Liver (tissue), 9 donors: ENCODE results near the gene CD226. TPM values are rescaled to one million over a fixed set of nuclear protein-coding genes. Genes with fewer than 3 reads are reported as not detected.

Source experiments
- DNase-seq: peaks from one replicate; pipeline ENCODE4 v3.0.0-alpha.2; 2017; ENCODE audit warnings: low spot score
- H3K27ac ChIP-seq, 2 donors: one replicate each; pipeline ENCODE4 v1.7.0; 2013; ENCODE audit warnings: inconsistent platforms in 2 of 2, low read length in 2 of 2, control low read depth in 1 of 2, low read depth in 1 of 2, mild to moderate bottlenecking in 1 of 2
- H3K27me3 ChIP-seq, 4 donors: one replicate each; pipeline versions ENCODE4 v1.6.1 to v1.7.0; 2013; ENCODE audit warnings: low read length in 3 of 4, inconsistent platforms in 1 of 4, mild to moderate bottlenecking in 1 of 4, moderate library complexity in 1 of 4; ENCODE audit not compliant: control insufficient read depth in 4 of 4, insufficient read depth in 4 of 4
- H3K36me3 ChIP-seq, 4 donors: one replicate each; pipeline versions ENCODE4 v1.6.1 to v1.7.0; 2013; ENCODE audit warnings: low read length in 3 of 4, mild to moderate bottlenecking in 3 of 4, low read depth in 1 of 4, moderate library complexity in 1 of 4; ENCODE audit not compliant: control insufficient read depth in 4 of 4, insufficient read depth in 3 of 4
- H3K4me1 ChIP-seq, 4 donors: one replicate each; pipeline versions ENCODE4 v1.6.1 to v1.7.0; 2013; ENCODE audit warnings: low read length in 3 of 4, mild to moderate bottlenecking in 3 of 4, moderate library complexity in 1 of 4; ENCODE audit not compliant: control insufficient read depth in 4 of 4, insufficient read depth in 4 of 4
- H3K4me3 ChIP-seq, 3 donors: one replicate each; pipeline versions ENCODE4 v1.6.1 to v1.7.0; 2013; ENCODE audit warnings: low read length in 3 of 3, control low read depth in 1 of 3, low read depth in 1 of 3, mild to moderate bottlenecking in 1 of 3
- H3K9ac ChIP-seq, 2 donors: one replicate each; pipeline ENCODE4 v1.7.0; 2013; ENCODE audit warnings: low read length in 2 of 2, mild to moderate bottlenecking in 2 of 2, moderate library complexity in 2 of 2, control low read depth in 1 of 2, low read depth in 1 of 2
- H3K9me3 ChIP-seq, 4 donors: one replicate each; pipeline versions ENCODE4 v1.6.1 to v1.7.0; 2013; ENCODE audit warnings: low read length in 3 of 4; ENCODE audit not compliant: control insufficient read depth in 4 of 4
- GABPA ChIP-seq, 2 donors: IDR thresholded peaks in 1 of 2; conservative IDR thresholded peaks in 1 of 2; 2 replicates each; pipeline ENCODE4 v1.6.1; 2016; ENCODE audit warnings: antibody characterized with exemption in 2 of 2, mild to moderate bottlenecking in 1 of 2, moderate library complexity in 1 of 2
- HNF4A ChIP-seq, 2 donors: conservative IDR thresholded peaks; 2 replicates each; pipeline ENCODE4 v1.6.1; 2016; ENCODE audit warnings: antibody characterized with exemption in 2 of 2, mild to moderate bottlenecking in 2 of 2
- JUND ChIP-seq, 2 donors: IDR thresholded peaks; 2 replicates each; pipeline ENCODE4 v1.6.1; 2016; ENCODE audit warnings: antibody characterized with exemption in 2 of 2
- NR2F2 ChIP-seq: IDR thresholded peaks from 2 replicates; pipeline ENCODE4 v1.6.1; 2016; ENCODE audit warnings: antibody characterized with exemption
- RAD21 ChIP-seq, 2 donors: IDR thresholded peaks; 2 replicates each; pipeline ENCODE4 v1.6.1; 2016; ENCODE audit warnings: antibody characterized with exemption in 2 of 2, mild to moderate bottlenecking in 2 of 2
- RXRA ChIP-seq, 2 donors: IDR thresholded peaks; 2 replicates each; pipeline ENCODE4 v1.6.1; 2017 to 2018; ENCODE audit warnings: antibody characterized with exemption in 2 of 2, mild to moderate bottlenecking in 1 of 2
- SP1 ChIP-seq: IDR thresholded peaks from 2 replicates; pipeline ENCODE4 v1.6.1; 2018; ENCODE audit warnings: antibody characterized with exemption, mild to moderate bottlenecking
- TAF1 ChIP-seq: conservative IDR thresholded peaks from 2 replicates; pipeline ENCODE4 v1.6.1; 2016; ENCODE audit warnings: antibody characterized with exemption, mild to moderate bottlenecking
- YY1 ChIP-seq: IDR thresholded peaks from 2 replicates; pipeline ENCODE4 v1.6.1; 2016; ENCODE audit warnings: antibody characterized with exemption, mild to moderate bottlenecking
- WGBS: extraction: QIAGEN DNeasy Blood & Tissue Kit; methylation state at CpG from one replicate; pipeline ENCODE4 v1.1.7; 2013; 5-methylcytosine and 5-hydroxymethylcytosine counted together
- polyA plus RNA-seq, 2 donors: library from polyadenylated mRNA; stranded (reverse) in 1 of 2; unstranded in 1 of 2; fragments of 200-250 nt in 1 of 2; fragments of >200 nt in 1 of 2; fragmentation: Nextera tagmentation in 1 of 2; extraction: Ambion mirVana in 1 of 2; gene quantifications; one replicate each; pipeline versions ENCODE4 v1.2.1 to v1.2.3, GENCODE V29; 2013 to 2015
- total RNA-seq, 2 donors: library from RNA; depleted of rRNA; stranded (reverse); fragments of >200 nt; gene quantifications; one replicate each; pipeline ENCODE4 v1.2.3, GENCODE V29; 2014
- TF ChIP-seq, protein P1 (sequence below): IDR thresholded peaks from 2 replicates; pipeline ENCODE4 v1.6.1; 2016; ENCODE audit warnings: antibody characterized with exemption
- TF ChIP-seq, protein P2 (sequence below): IDR thresholded peaks from 2 replicates; pipeline ENCODE4 v1.6.1; 2016; ENCODE audit warnings: antibody characterized with exemption
- TF ChIP-seq, protein P3 (sequence below): IDR thresholded peaks from 2 replicates; pipeline ENCODE4 v1.6.1; 2016; ENCODE audit warnings: antibody characterized with exemption, mild to moderate bottlenecking
- TF ChIP-seq, protein P4 (sequence below): fragments of 150-350 bp; IDR thresholded peaks from 2 replicates; pipeline ENCODE4 v1.5.1; 2017; ENCODE audit warnings: improper control_type of control experiment, low read depth, low read length; ENCODE audit not compliant: missing input control
- donor health status: healthy.
- donor health status: healthy.
- donor health status: healthy.
- donor health status: healthy.
- donor health status: healthy.

CD226 gene
- total and polyA plus RNA-seq, 4 donors: 0.50 to 5.2 (median 3.0) TPM

DNA sequence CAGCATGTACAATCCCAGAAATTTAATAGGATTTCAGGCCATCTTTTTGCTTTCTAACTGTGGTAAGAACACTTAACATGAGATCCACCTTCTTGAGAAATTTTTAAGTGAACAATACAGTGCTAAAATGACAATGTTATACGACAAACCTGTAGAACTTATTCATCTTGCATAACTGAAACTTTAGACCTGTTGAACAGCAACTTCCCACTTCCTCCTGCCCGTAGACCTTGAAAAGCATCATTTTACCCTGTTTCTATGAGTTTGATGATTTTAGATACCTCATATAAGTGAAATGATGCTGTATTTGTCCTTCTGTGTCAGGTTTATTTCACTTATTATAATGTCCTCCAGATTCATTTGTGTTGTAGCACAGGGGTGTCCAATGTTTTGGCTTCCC lies 128.2 kb downstream of the CD226 start:
- no peak overlapping the region for H3K27ac ChIP-seq
- H3K9me3 ChIP-seq: peaks cover 0 to 3% (median 0%) of the 10 kb centered on the region in 4 donors
- WGBS: 67% methylated on average over 2 of the region's 2 CpGs
- no peak overlapping the region for H3K9ac ChIP-seq
- no peaks in the 10 kb centered on the region for H3K27me3 ChIP-seq
- H3K36me3 ChIP-seq: no peaks in the 10 kb centered on the region
- TF ChIP-seq, protein P1, sequence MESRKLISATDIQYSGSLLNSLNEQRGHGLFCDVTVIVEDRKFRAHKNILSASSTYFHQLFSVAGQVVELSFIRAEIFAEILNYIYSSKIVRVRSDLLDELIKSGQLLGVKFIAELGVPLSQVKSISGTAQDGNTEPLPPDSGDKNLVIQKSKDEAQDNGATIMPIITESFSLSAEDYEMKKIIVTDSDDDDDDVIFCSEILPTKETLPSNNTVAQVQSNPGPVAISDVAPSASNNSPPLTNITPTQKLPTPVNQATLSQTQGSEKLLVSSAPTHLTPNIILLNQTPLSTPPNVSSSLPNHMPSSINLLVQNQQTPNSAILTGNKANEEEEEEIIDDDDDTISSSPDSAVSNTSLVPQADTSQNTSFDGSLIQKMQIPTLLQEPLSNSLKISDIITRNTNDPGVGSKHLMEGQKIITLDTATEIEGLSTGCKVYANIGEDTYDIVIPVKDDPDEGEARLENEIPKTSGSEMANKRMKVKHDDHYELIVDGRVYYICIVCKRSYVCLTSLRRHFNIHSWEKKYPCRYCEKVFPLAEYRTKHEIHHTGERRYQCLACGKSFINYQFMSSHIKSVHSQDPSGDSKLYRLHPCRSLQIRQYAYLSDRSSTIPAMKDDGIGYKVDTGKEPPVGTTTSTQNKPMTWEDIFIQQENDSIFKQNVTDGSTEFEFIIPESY: no peak
- no peak for TF ChIP-seq JUND (IDR thresholded peaks at IDR 0.05)
- TF ChIP-seq HNF4A (conservative IDR thresholded peaks at IDR 0.05): no peak
- TF ChIP-seq, protein P2, sequence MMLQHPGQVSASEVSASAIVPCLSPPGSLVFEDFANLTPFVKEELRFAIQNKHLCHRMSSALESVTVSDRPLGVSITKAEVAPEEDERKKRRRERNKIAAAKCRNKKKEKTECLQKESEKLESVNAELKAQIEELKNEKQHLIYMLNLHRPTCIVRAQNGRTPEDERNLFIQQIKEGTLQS: no peak
- TF ChIP-seq TAF1: no peak
- no peak for TF ChIP-seq RAD21 (IDR thresholded peaks at IDR 0.05)
- TF ChIP-seq GABPA (IDR thresholded peaks at IDR 0.05 in 1 of 2, conservative IDR thresholded peaks at IDR 0.05 in 1 of 2): no peak
- no peak for TF ChIP-seq RXRA (IDR thresholded peaks at IDR 0.05)
- TF ChIP-seq, protein P3, sequence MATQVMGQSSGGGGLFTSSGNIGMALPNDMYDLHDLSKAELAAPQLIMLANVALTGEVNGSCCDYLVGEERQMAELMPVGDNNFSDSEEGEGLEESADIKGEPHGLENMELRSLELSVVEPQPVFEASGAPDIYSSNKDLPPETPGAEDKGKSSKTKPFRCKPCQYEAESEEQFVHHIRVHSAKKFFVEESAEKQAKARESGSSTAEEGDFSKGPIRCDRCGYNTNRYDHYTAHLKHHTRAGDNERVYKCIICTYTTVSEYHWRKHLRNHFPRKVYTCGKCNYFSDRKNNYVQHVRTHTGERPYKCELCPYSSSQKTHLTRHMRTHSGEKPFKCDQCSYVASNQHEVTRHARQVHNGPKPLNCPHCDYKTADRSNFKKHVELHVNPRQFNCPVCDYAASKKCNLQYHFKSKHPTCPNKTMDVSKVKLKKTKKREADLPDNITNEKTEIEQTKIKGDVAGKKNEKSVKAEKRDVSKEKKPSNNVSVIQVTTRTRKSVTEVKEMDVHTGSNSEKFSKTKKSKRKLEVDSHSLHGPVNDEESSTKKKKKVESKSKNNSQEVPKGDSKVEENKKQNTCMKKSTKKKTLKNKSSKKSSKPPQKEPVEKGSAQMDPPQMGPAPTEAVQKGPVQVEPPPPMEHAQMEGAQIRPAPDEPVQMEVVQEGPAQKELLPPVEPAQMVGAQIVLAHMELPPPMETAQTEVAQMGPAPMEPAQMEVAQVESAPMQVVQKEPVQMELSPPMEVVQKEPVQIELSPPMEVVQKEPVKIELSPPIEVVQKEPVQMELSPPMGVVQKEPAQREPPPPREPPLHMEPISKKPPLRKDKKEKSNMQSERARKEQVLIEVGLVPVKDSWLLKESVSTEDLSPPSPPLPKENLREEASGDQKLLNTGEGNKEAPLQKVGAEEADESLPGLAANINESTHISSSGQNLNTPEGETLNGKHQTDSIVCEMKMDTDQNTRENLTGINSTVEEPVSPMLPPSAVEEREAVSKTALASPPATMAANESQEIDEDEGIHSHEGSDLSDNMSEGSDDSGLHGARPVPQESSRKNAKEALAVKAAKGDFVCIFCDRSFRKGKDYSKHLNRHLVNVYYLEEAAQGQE: no peak
- no peak for TF ChIP-seq YY1
- TF ChIP-seq NR2F2: no peak
- TF ChIP-seq SP1: no peak
- no peaks in the 10 kb centered on the region for H3K4me1 ChIP-seq
- DNase-seq: no peak
- H3K4me3 ChIP-seq: no peak overlapping the region

DNA sequence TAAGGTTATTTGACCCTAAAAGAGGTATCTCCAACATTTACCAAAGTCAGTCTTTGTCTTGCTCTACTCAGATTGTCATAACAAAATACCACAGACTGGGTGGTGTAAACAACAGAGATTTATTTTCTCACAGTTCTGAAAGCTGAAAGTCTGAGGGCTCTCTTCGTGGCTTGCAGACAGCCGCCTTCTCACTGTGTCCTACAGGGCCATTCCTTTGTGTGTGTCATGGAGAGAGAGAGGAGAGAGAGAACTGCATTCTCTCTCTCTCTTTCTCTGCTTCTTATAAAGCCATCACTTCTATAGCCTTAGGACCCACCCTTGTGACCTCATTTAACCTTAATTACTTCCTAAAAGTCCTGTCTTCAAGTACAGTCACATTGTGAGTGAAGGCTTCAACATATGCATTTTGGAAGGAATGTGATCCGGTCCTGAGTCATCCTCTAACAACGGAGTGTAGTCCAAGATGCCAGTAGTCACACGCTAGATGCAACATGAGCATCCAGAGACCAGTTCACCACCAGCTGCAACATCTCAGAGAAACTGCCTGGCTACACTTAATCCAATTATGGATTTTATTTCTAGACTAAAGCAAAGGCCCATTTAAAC lies 130.2 kb downstream of the CD226 start:
- Histone ChIP-seq H3K36me3 (no peaks in the 10 kb centered on the region), H3K4me3 (no peak overlapping the region), H3K27ac (no peak overlapping the region), H3K9me3 (peaks cover 0 to 3% (median 0%) of the 10 kb centered on the region in 4 donors), H3K9ac (no peak overlapping the region), H3K27me3 (no peaks in the 10 kb centered on the region), H3K4me1 (no peaks in the 10 kb centered on the region)
- 82% methylated on average over 5 of the region's 5 CpGs for WGBS
- DNase-seq: no peak
- TF ChIP-seq, protein P4, sequence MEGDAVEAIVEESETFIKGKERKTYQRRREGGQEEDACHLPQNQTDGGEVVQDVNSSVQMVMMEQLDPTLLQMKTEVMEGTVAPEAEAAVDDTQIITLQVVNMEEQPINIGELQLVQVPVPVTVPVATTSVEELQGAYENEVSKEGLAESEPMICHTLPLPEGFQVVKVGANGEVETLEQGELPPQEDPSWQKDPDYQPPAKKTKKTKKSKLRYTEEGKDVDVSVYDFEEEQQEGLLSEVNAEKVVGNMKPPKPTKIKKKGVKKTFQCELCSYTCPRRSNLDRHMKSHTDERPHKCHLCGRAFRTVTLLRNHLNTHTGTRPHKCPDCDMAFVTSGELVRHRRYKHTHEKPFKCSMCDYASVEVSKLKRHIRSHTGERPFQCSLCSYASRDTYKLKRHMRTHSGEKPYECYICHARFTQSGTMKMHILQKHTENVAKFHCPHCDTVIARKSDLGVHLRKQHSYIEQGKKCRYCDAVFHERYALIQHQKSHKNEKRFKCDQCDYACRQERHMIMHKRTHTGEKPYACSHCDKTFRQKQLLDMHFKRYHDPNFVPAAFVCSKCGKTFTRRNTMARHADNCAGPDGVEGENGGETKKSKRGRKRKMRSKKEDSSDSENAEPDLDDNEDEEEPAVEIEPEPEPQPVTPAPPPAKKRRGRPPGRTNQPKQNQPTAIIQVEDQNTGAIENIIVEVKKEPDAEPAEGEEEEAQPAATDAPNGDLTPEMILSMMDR: no peak
- TF ChIP-seq GABPA (IDR thresholded peaks at IDR 0.05 in 1 of 2, conservative IDR thresholded peaks at IDR 0.05 in 1 of 2) (no peak), SP1 (no peak)
- TF ChIP-seq, protein P2: no peak
